22Rv1 (cell line): ENCODE data around the gene PCDH17.

ENCODE experiments used
- CTCF ChIP-seq: fragments of 450-650 bp; IDR thresholded peaks from 2 replicates; pipeline ENCODE4 v1.5.1; 2017; ENCODE audit warnings: mild to moderate bottlenecking
- ZFX ChIP-seq: fragments of 450-650 bp; IDR thresholded peaks from 2 replicates; pipeline ENCODE4 v1.6.1; 2017; ENCODE audit warnings: antibody characterized with exemption, borderline replicate concordance

- TF ChIP-seq CTCF (no peak), ZFX (no peak)
Observed at GRCh38 chr13:57734306-57734705, 102.8 kb downstream of the PCDH17 start.
